H1 (cell line): ENCODE measurements around the gene SPSB3. TPM values are rescaled to one million over a fixed set of nuclear protein-coding genes. Genes with fewer than 3 reads are reported as not detected.

Experiments used
- HDAC2 ChIP-seq, 2 experiments: fragments of 300-600 bp in 1 of 2; sonication (generic) in 1 of 2; IDR thresholded peaks; 2 replicates each; pipeline ENCODE4 v1.6.1; 2011 to 2012; ENCODE audit warnings: low read depth in 2 of 2, low read length in 2 of 2, mild to moderate bottlenecking in 2 of 2, moderate library complexity in 2 of 2, borderline replicate concordance in 1 of 2, inconsistent platforms in 1 of 2
- MAFK ChIP-seq: IDR thresholded peaks from 2 replicates; pipeline ENCODE4 v1.6.1; 2012; ENCODE audit warnings: low read depth, mild to moderate bottlenecking, improper control_type of control experiment, low read length
- SP1 ChIP-seq: IDR thresholded peaks from 2 replicates; pipeline ENCODE4 v1.6.1; 2011; ENCODE audit warnings: low read depth, low read length
- SRF ChIP-seq: IDR thresholded peaks from 2 replicates; pipeline ENCODE4 v1.6.1; 2011; ENCODE audit warnings: mild to moderate bottlenecking, low read depth, low read length, moderate library complexity
- polyA plus RNA-seq, 7 experiments: library from polyadenylated mRNA; depleted of rRNA in 3 of 7; stranded (reverse) in 5 of 7; unstranded in 2 of 7; fragments of >200 nt in 5 of 7; fragments of 200-250 nt in 2 of 7; gene quantifications; 1 replicate in 5 of 7; 2 replicates in 1 of 7; 4 replicates in 1 of 7; pipeline versions ENCODE4 v1.2.1 to v1.2.3, GENCODE V29; 2011 to 2013; ENCODE audit warnings: missing spikeins in 2 of 7, mixed read lengths in 2 of 7
- total RNA-seq: library from RNA; stranded (reverse); fragmentation: NEBNext Ultra II Directional; extraction: Animal tissue kit (Norgen Biotek cat#: 25700); gene quantifications from 2 replicates; pipeline ENCODE4 v1.2.1, GENCODE V29; 2021

Gene SPSB3
- total and polyA plus RNA-seq, 2 of the 8 experiments (the other 6 are each of a cell fraction or from before 2014, with no cell fraction given) = 22.5 to 37.8 TPM

GRCh38 chr16:1826691-1827573 is 44.6 kb upstream of the SPSB3 start, which contains the start of the genes FAHD1 and HAGH (continued):
- TF ChIP-seq MAFK (no peak), SP1 (peak; percentile 71), HDAC2 (IDR thresholded peaks at IDR 0.05; ENCODE audit: borderline replicate concordance in 1 of 2, low read depth in 2 of 2, low read length in 2 of 2) (peak in 1 of 2 experiments; percentile 98; a peak in 2 of 4 replicates), SRF (no peak)
